Skeletal muscle satellite cell (primary cell): Measurements from ENCODE around the gene SLC22A23.

Source experiments
- H3K27me3 ChIP-seq: 2 replicates; pipeline ENCODE4 v1.7.0; 2013; ENCODE audit warnings: low read length; ENCODE audit not compliant: control insufficient read depth, insufficient read depth
- H3K36me3 ChIP-seq: 2 replicates; pipeline ENCODE4 v1.7.0; 2013; ENCODE audit warnings: mild to moderate bottlenecking, control low read depth, low read length; ENCODE audit not compliant: insufficient read depth
- H3K4me1 ChIP-seq: 2 replicates; pipeline ENCODE4 v1.7.0; 2013; ENCODE audit warnings: low read length; ENCODE audit not compliant: control insufficient read depth, insufficient read depth
- H3K4me2 ChIP-seq: 2 replicates; pipeline ENCODE4 v1.7.0; 2013; ENCODE audit warnings: mild to moderate bottlenecking, low read length
- H3K4me3 ChIP-seq: 2 replicates; pipeline ENCODE4 v1.7.0; 2013; ENCODE audit warnings: low read length
- H3K9ac ChIP-seq: 2 replicates; pipeline ENCODE4 v1.7.0; 2013; ENCODE audit warnings: mild to moderate bottlenecking, low read depth, low read length, moderate library complexity
- H3K9me3 ChIP-seq: replicated peaks from 2 replicates; pipeline ENCODE4 v1.7.0; 2013; ENCODE audit warnings: mild to moderate bottlenecking, control low read depth, low read length

The SLC22A23 gene

GRCh38 chr6:3226042-3226441 is 230.8 kb downstream of the SLC22A23 start:
- Histone ChIP-seq H3K4me1 (peaks cover 31% of the 10 kb centered on the region), H3K4me3 (no peak overlapping the region), H3K9ac (no peak overlapping the region), H3K27me3 (peaks cover 84% of the 10 kb centered on the region), H3K36me3 (no peaks in the 10 kb centered on the region), H3K4me2 (no peak overlapping the region), H3K9me3 (no peaks in the 10 kb centered on the region)

- Histone ChIP-seq H3K9me3 (no peaks in the 10 kb centered on the region), H3K4me3 (no peak overlapping the region), H3K4me2 (no peak overlapping the region), H3K9ac (no peak overlapping the region), H3K36me3 (no peaks in the 10 kb centered on the region), H3K27me3 (peaks cover 84% of the 10 kb centered on the region), H3K4me1 (peaks cover 12% of the 10 kb centered on the region)
Measured at GRCh38 chr6:3222506-3223038, 234.3 kb downstream of the SLC22A23 start.

GRCh38 chr6:3221578-3221977 is 235.3 kb downstream of the SLC22A23 start:
- H3K9ac ChIP-seq = no peak overlapping the region
- peaks cover 2% of the 10 kb centered on the region for H3K4me1 ChIP-seq
- H3K36me3 ChIP-seq = no peaks in the 10 kb centered on the region
- peaks cover 82% of the 10 kb centered on the region for H3K27me3 ChIP-seq
- H3K4me2 ChIP-seq = no peak overlapping the region
- no peaks in the 10 kb centered on the region for H3K9me3 ChIP-seq
- no peak overlapping the region for H3K4me3 ChIP-seq

GRCh38 chr6:3220366-3220765 is 236.5 kb downstream of the SLC22A23 start:
- Histone ChIP-seq H3K4me3 (no peak overlapping the region), H3K27me3 (peaks cover 78% of the 10 kb centered on the region), H3K4me1 (no peaks in the 10 kb centered on the region), H3K36me3 (no peaks in the 10 kb centered on the region), H3K4me2 (no peak overlapping the region), H3K9me3 (no peaks in the 10 kb centered on the region), H3K9ac (no peak overlapping the region)
